GM10266 (cell line): ENCODE data around the gene TECPR2.

ENCODE experiments used
- DNase-seq: peaks from one replicate; pipeline ENCODE4 v3.0.0; 2012; ENCODE audit errors: extremely low spot score
- TF ChIP-seq, protein P1 (sequence below): IDR thresholded peaks from 2 replicates; pipeline ENCODE4 v1.5.1; 2012; ENCODE audit warnings: mild to moderate bottlenecking, low read depth; ENCODE audit not compliant: control insufficient read depth, insufficient read depth; ENCODE audit errors: missing control alignments

The TECPR2 gene

DNA sequence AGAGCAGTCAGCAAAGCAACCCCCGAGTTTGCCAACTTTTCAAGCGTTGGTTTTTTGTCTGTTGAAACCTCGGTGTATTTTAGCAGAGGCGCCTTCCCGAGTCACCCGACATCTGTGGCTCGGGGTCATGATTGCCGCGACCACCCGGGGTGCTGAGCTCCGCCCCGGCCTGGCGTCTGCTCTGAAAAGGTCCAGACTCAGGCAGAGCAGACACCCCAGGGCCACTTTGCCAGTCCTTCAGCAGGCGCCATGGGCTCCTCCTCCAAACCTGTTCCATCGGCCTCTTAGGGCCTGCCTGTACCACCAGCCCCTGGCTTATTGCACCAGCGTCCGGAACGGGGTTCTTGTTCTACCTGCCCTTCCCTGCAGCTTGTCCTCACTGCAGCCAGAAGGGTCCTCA, 127.7 kb downstream of the TECPR2 start:
- TF ChIP-seq, protein P1, sequence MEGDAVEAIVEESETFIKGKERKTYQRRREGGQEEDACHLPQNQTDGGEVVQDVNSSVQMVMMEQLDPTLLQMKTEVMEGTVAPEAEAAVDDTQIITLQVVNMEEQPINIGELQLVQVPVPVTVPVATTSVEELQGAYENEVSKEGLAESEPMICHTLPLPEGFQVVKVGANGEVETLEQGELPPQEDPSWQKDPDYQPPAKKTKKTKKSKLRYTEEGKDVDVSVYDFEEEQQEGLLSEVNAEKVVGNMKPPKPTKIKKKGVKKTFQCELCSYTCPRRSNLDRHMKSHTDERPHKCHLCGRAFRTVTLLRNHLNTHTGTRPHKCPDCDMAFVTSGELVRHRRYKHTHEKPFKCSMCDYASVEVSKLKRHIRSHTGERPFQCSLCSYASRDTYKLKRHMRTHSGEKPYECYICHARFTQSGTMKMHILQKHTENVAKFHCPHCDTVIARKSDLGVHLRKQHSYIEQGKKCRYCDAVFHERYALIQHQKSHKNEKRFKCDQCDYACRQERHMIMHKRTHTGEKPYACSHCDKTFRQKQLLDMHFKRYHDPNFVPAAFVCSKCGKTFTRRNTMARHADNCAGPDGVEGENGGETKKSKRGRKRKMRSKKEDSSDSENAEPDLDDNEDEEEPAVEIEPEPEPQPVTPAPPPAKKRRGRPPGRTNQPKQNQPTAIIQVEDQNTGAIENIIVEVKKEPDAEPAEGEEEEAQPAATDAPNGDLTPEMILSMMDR, result no peak
- DNase-seq, result no peak

DNA sequence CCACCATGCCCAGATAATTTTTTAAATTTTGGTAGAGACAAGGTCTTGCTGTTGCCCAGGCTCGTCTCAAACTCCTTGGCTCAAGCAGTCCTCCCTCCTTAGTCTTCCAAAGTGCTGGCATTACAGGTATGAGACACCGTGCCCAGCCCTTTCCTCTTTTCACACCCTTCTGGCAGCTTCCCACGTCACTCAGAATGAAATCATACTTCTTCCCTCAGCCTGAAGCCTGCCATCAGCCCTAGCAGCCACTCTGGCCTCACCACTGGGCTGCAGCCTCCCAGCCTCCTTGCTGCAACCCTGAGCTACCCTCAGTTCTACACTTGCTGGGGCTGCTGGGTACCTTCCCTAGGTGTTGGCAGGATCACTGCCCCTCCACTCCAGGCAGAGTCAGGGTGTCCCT, 128.6 kb downstream of the TECPR2 start:
- TF ChIP-seq, protein P1, result no peak
- no peak for DNase-seq

DNA sequence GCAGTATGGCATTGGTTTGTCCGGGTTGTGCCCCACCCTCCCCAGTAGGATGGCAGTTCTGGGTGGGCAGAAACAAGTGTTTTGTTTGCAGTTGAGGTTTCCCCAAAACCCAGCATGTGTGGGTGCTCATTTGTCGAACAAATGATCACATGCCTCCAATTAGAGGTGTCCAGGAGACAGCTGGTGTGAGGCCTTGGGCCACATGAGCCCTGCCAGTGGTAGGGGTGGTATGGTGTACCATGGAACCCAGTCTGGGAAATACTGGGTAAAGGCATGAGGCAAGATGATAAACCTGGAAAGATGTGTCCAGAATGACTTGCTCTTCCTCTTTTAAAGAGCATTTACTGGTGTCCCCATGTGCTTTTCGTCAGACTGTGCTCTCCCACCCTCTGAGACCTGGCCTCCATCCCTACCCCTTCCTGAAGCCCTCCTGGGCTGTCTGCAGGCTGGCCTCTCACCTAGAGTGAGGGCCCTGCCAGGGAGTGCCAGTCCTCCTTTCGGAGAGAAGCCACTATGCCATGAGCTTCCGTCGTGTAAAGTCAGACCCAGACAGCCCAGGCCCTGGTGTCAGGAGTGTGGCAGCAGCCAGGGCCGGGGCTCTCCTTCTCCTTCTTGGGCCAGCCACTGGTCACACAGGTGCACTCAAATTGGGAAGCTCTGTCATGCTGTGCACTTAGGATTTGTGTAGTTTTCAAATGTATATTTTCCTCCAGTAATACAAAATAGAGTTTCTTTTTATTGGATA, 129.2 kb downstream of the TECPR2 start:
- TF ChIP-seq, protein P1, result no peak

DNA sequence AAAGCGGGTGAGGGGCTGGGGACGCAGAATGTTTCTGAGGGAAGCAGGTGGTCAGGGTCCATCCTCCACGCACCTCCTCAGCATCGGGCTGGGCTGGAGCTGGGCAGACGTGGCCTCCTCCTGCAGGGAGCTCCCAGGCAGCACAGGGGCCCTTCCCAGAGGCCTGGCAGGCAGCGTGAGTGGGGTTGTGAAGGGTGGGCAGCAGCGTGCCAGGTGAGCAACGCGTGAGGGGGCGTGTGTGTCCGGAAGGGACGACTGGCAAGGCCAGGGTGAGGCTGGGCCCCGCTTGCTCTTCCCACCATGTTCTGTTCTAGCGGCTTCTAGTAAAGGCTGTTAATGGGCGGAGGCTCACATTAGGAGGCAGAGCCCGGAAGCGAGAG, 129.8 kb downstream of the TECPR2 start:
- TF ChIP-seq, protein P1, result no peak
- DNase-seq, result no peak

More for the DNA sequence above, 129.2 kb downstream of the TECPR2 start:
- no peak for DNase-seq

DNA sequence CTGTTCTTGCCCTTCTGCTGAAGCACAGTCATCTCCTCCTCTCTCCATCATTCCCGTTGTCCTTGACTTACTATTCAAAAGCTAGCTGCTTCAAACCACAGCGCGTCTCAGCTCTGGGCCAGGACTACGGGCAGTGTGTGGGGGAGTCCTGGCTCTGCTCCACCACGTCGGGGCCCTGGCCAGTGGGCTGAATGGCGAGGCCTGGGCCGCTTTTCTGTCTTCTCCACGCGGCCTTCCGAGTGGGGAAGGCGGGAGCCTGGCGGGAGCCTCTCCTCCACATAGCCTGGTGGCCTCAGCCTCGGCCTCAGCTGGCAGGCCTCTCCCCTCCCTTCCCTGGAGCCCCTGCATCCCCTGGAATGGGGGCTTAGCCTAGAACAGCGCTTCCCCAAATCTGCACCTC, 130.4 kb downstream of the TECPR2 start:
- TF ChIP-seq, protein P1, result no peak
- no peak for DNase-seq

DNA sequence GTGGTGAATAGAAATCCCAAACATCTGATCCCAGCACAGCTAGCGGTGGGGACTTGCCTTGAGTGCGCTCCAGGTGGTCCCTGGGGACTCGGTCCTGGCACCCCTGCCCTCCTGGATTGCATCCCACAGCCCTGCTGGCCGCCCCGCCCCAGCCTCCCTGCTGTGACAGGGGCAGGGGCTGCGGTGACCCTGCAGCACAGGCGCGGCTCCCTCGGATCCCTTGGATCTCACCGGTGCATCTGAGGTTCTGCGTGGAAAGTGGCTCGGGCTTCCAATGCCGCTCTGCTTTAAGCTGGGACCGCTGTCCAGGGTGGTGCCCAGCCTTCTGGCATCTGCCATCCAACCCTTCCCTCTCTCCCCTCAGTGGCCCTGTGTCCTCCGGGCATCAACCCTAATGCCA, 130.8 kb downstream of the TECPR2 start:
- TF ChIP-seq, protein P1, result no peak
- no peak for DNase-seq

DNA sequence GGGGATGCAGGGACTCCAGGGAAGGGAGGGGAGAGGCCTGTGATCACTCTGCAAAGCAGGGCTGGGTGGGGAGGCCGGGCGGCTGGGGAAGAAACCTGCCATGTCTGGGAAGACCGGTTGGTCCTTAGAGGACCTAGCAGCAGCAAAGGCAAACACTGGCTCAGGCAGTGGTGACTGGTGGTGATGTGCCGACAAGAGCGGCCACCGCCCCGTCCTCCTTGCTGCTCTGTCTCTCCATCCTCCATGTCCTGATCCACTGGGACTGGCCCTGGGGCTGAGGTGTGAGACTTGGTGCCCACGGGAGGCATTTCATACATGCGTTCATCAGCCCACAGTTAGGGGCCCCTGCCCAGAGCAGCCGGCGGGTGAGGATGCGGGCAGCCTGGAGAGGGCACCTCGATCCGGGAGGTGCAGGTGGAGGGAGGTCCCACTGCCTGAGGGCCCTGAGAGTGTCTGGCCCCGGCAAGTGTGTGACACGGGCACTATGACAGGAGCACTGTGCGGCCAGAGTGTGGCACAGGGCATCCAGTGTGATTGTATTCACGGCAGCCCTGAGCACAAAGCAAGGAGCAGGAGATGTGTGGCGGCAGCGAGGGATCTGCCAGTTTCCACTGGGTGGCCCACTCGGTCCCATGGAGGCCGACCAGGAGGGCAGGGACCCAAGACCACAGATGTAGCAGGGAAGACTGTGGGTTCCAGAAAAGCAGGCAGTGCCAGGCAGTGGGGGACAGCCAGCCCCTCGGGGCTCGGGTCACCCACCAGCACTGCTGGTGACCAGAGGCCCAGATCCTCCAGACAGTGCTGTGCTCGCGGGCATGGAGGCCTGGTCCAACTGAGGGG, 133.0 kb downstream of the TECPR2 start:
- TF ChIP-seq, protein P1, result no peak
- DNase-seq, result no peak
